K562 (cell line): ENCODE results near the gene SEMA4G. TPM values are rescaled to one million over a fixed set of nuclear protein-coding genes. Genes with fewer than 3 reads are reported as not detected.

ENCODE experiments used
- ATAC-seq: fragments of 200-7000 bp; cut with Tn5 transposase; 3 replicates; pipeline ENCODE4 v1.9.1; 2020; ENCODE audit warnings: moderate library complexity
- BruUV-seq: library from RNA; stranded (reverse); fragments of 400-500 nt; replicated peaks from 2 replicates; lab custom pipeline; 2021; lab: Mats Ljungman, UMichigan
- CTCF ChIA-PET: fragments of 300-600 bp; formaldehyde crosslinking; extraction: SDS; loops from one replicate; lab custom pipeline; 2021; ENCODE audit warnings: low intra/inter-chr PET ratio; lab: Yijun Ruan, JAX
- POLR2A ChIA-PET: fragments of 300-600, 350-650 bp; sonication (Branson Sonifier 250); formaldehyde crosslinking; extraction: SDS; loops from one replicate; lab custom pipeline; 2021; ENCODE audit warnings: antibody characterized with exemption, inconsistent platforms; lab: Yijun Ruan, JAX
- DNase-seq, 4 experiments: peaks; one replicate each; pipeline versions ENCODE4 v3.0.0 to v3.0.0-alpha.2; 2011 to 2018; ENCODE audit warnings: low spot score in 3 of 4, mixed read lengths in 3 of 4; ENCODE audit errors: extremely low read depth in 1 of 4
- FAIRE-seq: peaks from 2 replicates; lab custom pipeline; 2011; peaks lifted over from hg19 to GRCh38; lab: Jason Lieb, UNC
- H2AFZ ChIP-seq: 2 replicates; pipeline ENCODE4 v1.6.0; 2011; ENCODE audit warnings: low read depth, low read length, control low read depth, inconsistent platforms
- H3K27ac ChIP-seq: fragments of 200-600 bp; 3 replicates; pipeline ENCODE4 v1.8.0; 2011; ENCODE audit warnings: low read depth, mild to moderate bottlenecking, control low read depth, inconsistent platforms, low read length, moderate library complexity, mixed read lengths; ENCODE audit errors: extremely low read depth
- H3K27me3 ChIP-seq, 2 experiments: fragments of 300-600 bp in 1 of 2; 2 replicates in 1 of 2; 3 replicates in 1 of 2; pipeline versions ENCODE4 v1.6.0 to v1.8.0; 2011; ENCODE audit warnings: inconsistent platforms in 2 of 2, low read length in 2 of 2, mild to moderate bottlenecking in 1 of 2, mixed read lengths in 1 of 2, moderate library complexity in 1 of 2; ENCODE audit not compliant: control insufficient read depth in 2 of 2, insufficient read depth in 2 of 2
- H3K36me3 ChIP-seq: fragments of 300-600 bp; 3 replicates; pipeline ENCODE4 v1.8.0; 2011; ENCODE audit warnings: mild to moderate bottlenecking, low read length, inconsistent platforms; ENCODE audit not compliant: control insufficient read depth, insufficient read depth
- H3K4me1 ChIP-seq, 2 experiments: fragments of 200-600 bp in 1 of 2; replicated peaks in 1 of 2; 2 replicates in 1 of 2; 3 replicates in 1 of 2; pipeline versions ENCODE4 v1.5.1 to v1.8.0; 2011; ENCODE audit warnings: inconsistent platforms in 2 of 2, low read length in 2 of 2, mild to moderate bottlenecking in 1 of 2, mixed read lengths in 1 of 2, moderate library complexity in 1 of 2; ENCODE audit not compliant: control insufficient read depth in 2 of 2, insufficient read depth in 2 of 2
- H3K4me2 ChIP-seq: 2 replicates; pipeline ENCODE4 v1.6.1; 2011; ENCODE audit warnings: low read length, control low read depth, inconsistent platforms, mixed read lengths; ENCODE audit not compliant: insufficient read depth
- H3K4me3 ChIP-seq: fragments of 200-600 bp; sonication (generic), shearing (Covaris generic); 2 replicates; pipeline ENCODE4 v1.5.1; 2016; ENCODE audit warnings: control low read depth, inconsistent platforms
- H3K79me2 ChIP-seq: fragments of 200-600 bp; 3 replicates; pipeline ENCODE4 v1.8.0; 2011; ENCODE audit warnings: low read length, inconsistent platforms; ENCODE audit not compliant: control insufficient read depth, insufficient read depth
- H3K9ac ChIP-seq, 2 experiments: 2 replicates each; pipeline versions ENCODE4 v1.6.0 to v1.6.1; 2011; ENCODE audit warnings: low read depth in 2 of 2, low read length in 2 of 2, control low read depth in 1 of 2, inconsistent platforms in 1 of 2, mild to moderate bottlenecking in 1 of 2, mixed read lengths in 1 of 2; ENCODE audit not compliant: insufficient read depth in 1 of 2
- H3K9me1 ChIP-seq: one replicate; pipeline ENCODE4 v1.6.0; 2011; ENCODE audit warnings: inconsistent platforms, mild to moderate bottlenecking, low read length, moderate library complexity; ENCODE audit not compliant: control insufficient read depth, insufficient read depth
- H3K9me3 ChIP-seq: replicated peaks from 2 replicates; pipeline ENCODE4 v1.5.1; 2011; ENCODE audit warnings: low read depth, low read length, inconsistent platforms; ENCODE audit not compliant: control insufficient read depth, insufficient read depth
- H4K20me1 ChIP-seq: replicated peaks from 2 replicates; pipeline ENCODE4 v1.6.1; 2011; ENCODE audit warnings: low read length, inconsistent platforms, mixed read lengths; ENCODE audit not compliant: control insufficient read depth, insufficient read depth
- MTA3 ChIP-seq: fragments of 450-650 bp; formaldehyde crosslinking; IDR thresholded peaks from 2 replicates; pipeline ENCODE4 v1.6.1; 2017; ENCODE audit warnings: mild to moderate bottlenecking, borderline replicate concordance
- ZFP36 ChIP-seq: fragments of 150-350 bp; IDR thresholded peaks from 2 replicates; pipeline ENCODE4 v1.6.1; 2018; ENCODE audit warnings: low read length, low read depth; ENCODE audit not compliant: partially characterized antibody
- ZNF311 ChIP-seq: fragments of 250-450 bp; sonication (Bioruptor Pico); IDR thresholded peaks from 2 replicates; pipeline ENCODE4 v1.4.0; 2020; ENCODE audit warnings: mild to moderate bottlenecking, moderate library complexity
- WGBS: fragments of 100-300 bp; shearing (Covaris generic); methylation state at CpG from one replicate; pipeline ENCODE4 v1.1.6; 2016; ENCODE audit warnings: low coverage, mixed read lengths; ENCODE audit not compliant: insufficient coverage; ENCODE audit errors: missing lambda C conversion rate; 5-methylcytosine and 5-hydroxymethylcytosine counted together
- in situ Hi-C: fragments of 300-500 bp; cut with MboI; formaldehyde crosslinking; loops from 4 replicates; pipeline ENCODE4 v1.15.0; 2018; ENCODE audit warnings: inconsistent platforms, mixed read lengths
- intact Hi-C: fragments of 100-400 bp; cut with micrococcal nuclease; formaldehyde crosslinking; loops from 2 replicates; pipeline ENCODE4 v1.14.2; 2022
- polyA plus RNA-seq, 8 experiments: library from polyadenylated mRNA; depleted of rRNA in 4 of 8; stranded (reverse) in 5 of 8; unstranded in 3 of 8; fragments of >200 nt; fragmentation: Nextera tagmentation in 2 of 8; fragmentation: Illumina TruSeq in 1 of 8; extraction: Ambion mirVana in 2 of 8; extraction: Trizol in 1 of 8; gene quantifications; 2 replicates each; pipeline versions ENCODE4 v1.2.1 to v1.2.3, GENCODE V29; 2011 to 2014; ENCODE audit warnings: inconsistent platforms in 1 of 8, missing spikeins in 1 of 8
- total RNA-seq, 7 experiments: library from RNA; depleted of rRNA in 6 of 7; stranded (reverse); fragments of >200 nt in 6 of 7; fragmentation: Illumina TruSeq in 2 of 7; extraction: Trizol in 2 of 7; gene quantifications; 2 replicates each; pipeline versions ENCODE4 v1.2.1 to v1.2.3, GENCODE V29; 2011 to 2021; ENCODE audit warnings: low replicate concordance in 1 of 7
- TF ChIP-seq, protein P1 (sequence below): sonication (generic); formaldehyde crosslinking; IDR thresholded peaks from 2 replicates; pipeline ENCODE4 v1.8.1; 2023; ENCODE audit warnings: missing genetic modification reagents, mild to moderate bottlenecking, borderline replicate concordance

The SEMA4G gene
- total and polyA plus RNA-seq, 9 of the 15 experiments (the other 6 are each of a cell fraction or from before 2014, with no cell fraction given) = 0.40 to 7.8 (median 1.8) TPM

DNA sequence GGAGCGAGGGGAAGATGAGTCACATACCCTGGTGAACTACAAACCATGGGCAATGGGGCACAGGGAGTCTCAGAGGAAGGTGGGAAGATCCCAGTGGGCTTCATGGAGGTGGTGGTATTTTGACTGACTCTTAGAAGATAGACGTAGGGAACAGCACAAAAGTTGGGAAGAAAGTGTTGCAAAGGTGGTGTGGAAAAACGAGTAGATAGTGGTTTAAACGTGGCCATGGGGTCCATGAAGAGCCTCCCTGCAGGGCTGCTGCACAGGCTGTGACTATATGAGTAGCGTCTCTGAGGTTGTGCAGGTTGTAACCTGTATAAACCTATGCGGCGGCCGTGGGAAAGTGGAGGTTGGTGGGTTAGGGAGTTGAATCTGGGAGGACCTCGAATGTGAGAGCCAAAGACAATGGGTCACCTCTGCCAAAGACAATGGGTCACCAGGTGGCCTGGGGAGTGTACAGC is 44.1 kb downstream of the SEMA4G start:
- ATAC-seq (no peak), FAIRE-seq (peak; percentile 48), DNase-seq (no peak)
- BruUV-seq = no TSS peak
- H3K4me1 ChIP-seq = peaks cover 14 to 40% of the 10 kb centered on the region in 2 experiments; a peak in 4 of 5 replicates
- CTCF ChIA-PET = interaction anchor here (5.8 kb wide), 1 partner anchor 17 kb away, joined by 150 read pairs; the partner anchor contains the start of gene LZTS2
- no peaks in the 10 kb centered on the region for H3K9me3 ChIP-seq
- TF ChIP-seq MTA3 = no peak
- no peak for TF ChIP-seq ZNF311
- TF ChIP-seq ZFP36 = peak; percentile 82
- TF ChIP-seq, protein P1, sequence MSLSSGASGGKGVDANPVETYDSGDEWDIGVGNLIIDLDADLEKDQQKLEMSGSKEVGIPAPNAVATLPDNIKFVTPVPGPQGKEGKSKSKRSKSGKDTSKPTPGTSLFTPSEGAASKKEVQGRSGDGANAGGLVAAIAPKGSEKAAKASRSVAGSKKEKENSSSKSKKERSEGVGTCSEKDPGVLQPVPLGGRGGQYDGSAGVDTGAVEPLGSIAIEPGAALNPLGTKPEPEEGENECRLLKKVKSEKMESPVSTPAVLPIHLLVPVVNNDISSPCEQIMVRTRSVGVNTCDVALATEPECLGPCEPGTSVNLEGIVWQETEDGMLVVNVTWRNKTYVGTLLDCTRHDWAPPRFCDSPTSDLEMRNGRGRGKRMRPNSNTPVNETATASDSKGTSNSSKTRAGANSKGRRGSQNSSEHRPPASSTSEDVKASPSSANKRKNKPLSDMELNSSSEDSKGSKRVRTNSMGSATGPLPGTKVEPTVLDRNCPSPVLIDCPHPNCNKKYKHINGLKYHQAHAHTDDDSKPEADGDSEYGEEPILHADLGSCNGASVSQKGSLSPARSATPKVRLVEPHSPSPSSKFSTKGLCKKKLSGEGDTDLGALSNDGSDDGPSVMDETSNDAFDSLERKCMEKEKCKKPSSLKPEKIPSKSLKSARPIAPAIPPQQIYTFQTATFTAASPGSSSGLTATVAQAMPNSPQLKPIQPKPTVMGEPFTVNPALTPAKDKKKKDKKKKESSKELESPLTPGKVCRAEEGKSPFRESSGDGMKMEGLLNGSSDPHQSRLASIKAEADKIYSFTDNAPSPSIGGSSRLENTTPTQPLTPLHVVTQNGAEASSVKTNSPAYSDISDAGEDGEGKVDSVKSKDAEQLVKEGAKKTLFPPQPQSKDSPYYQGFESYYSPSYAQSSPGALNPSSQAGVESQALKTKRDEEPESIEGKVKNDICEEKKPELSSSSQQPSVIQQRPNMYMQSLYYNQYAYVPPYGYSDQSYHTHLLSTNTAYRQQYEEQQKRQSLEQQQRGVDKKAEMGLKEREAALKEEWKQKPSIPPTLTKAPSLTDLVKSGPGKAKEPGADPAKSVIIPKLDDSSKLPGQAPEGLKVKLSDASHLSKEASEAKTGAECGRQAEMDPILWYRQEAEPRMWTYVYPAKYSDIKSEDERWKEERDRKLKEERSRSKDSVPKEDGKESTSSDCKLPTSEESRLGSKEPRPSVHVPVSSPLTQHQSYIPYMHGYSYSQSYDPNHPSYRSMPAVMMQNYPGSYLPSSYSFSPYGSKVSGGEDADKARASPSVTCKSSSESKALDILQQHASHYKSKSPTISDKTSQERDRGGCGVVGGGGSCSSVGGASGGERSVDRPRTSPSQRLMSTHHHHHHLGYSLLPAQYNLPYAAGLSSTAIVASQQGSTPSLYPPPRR = no peak
- no peak overlapping the region for H2AFZ ChIP-seq
- H3K27ac ChIP-seq = no peak overlapping the region
- no peak overlapping the region for H3K4me3 ChIP-seq
- H3K9me1 ChIP-seq = no peaks in the 10 kb centered on the region
- H3K79me2 ChIP-seq = no peaks in the 10 kb centered on the region
- WGBS = 37% methylated on average over 9 of the region's 9 CpGs
- no peaks in the 10 kb centered on the region for H4K20me1 ChIP-seq
- intact Hi-C loops = loop anchor here (10.0 kb wide), 1 partner anchor 51 kb away; the partner anchor contains the start of gene KAZALD1
- no peaks in the 10 kb centered on the region for H3K36me3 ChIP-seq
- in situ Hi-C loops = loop anchor here (10.0 kb wide), 1 partner anchor 459 kb away; no protein-coding TSS in a partner anchor
- no peak overlapping the region for H3K4me2 ChIP-seq
- no peak overlapping the region for H3K9ac ChIP-seq
- POLR2A ChIA-PET = no interaction called here
- H3K27me3 ChIP-seq = no peaks in the 10 kb centered on the region
